ENCODE data around the gene DAZAP1. TPM values are rescaled to one million over a fixed set of nuclear protein-coding genes. Genes with fewer than 3 reads are reported as not detected.

The DAZAP1 gene
- total RNA-seq, 1 donor = 40.9 TPM

- Histone ChIP-seq H2AFZ (ENCODE audit: low read length) (no peak overlapping the region), H3K4me3 (ENCODE audit: insufficient read depth, low read length) (no peak overlapping the region), H3K4me1 (ENCODE audit: insufficient read depth, low read length) (peaks cover 3% of the 10 kb centered on the region), H3K27ac (ENCODE audit: low read depth, low read length) (no peak overlapping the region), H3K9me3 (ENCODE audit: low read depth, low read length) (no peaks in the 10 kb centered on the region), H3K79me2 (ENCODE audit: insufficient read depth, low read length) (no peaks in the 10 kb centered on the region), H3K36me3 (ENCODE audit: insufficient read depth, low read length) (peaks cover 10% of the 10 kb centered on the region), H4K20me1 (ENCODE audit: insufficient read depth, low read length) (peaks cover 5% of the 10 kb centered on the region), H3K27me3 (ENCODE audit: insufficient read depth, low read length) (no peaks in the 10 kb centered on the region), H3K4me2 (ENCODE audit: insufficient read depth, low read length) (no peak overlapping the region)
- DNase-seq (ENCODE audit: insufficient read length, low spot score, missing footprints) = no peak
- TF ChIP-seq CTCF (IDR thresholded peaks at IDR 0.05; ENCODE audit: extremely low read depth, low read depth, low read length) = no peak
These were observed 12.0 kb upstream of the DAZAP1 start for GRCh38 chr19:1395194-1396018.

GRCh38 chr19:1396019-1396767 is 11.2 kb upstream of the DAZAP1 start:
- peaks cover 11% of the 10 kb centered on the region for H3K4me1 ChIP-seq (ENCODE audit: insufficient read depth, low read length)
- H3K4me3 ChIP-seq (ENCODE audit: insufficient read depth, low read length) = no peak overlapping the region
- H4K20me1 ChIP-seq (ENCODE audit: insufficient read depth, low read length) = peaks cover 8% of the 10 kb centered on the region
- no peak overlapping the region for H3K4me2 ChIP-seq (ENCODE audit: insufficient read depth, low read length)
- H3K79me2 ChIP-seq (ENCODE audit: insufficient read depth, low read length) = no peaks in the 10 kb centered on the region
- no peaks in the 10 kb centered on the region for H3K9me3 ChIP-seq (ENCODE audit: low read depth, low read length)
- H3K36me3 ChIP-seq (ENCODE audit: insufficient read depth, low read length) = peaks cover 7% of the 10 kb centered on the region
- H3K27me3 ChIP-seq (ENCODE audit: insufficient read depth, low read length) = no peaks in the 10 kb centered on the region
- TF ChIP-seq CTCF (IDR thresholded peaks at IDR 0.05; ENCODE audit: extremely low read depth, low read depth, low read length) = no peak
- no peak for DNase-seq (ENCODE audit: insufficient read length, low spot score, missing footprints)
- H2AFZ ChIP-seq (ENCODE audit: low read length) = no peak overlapping the region
- no peak overlapping the region for H3K27ac ChIP-seq (ENCODE audit: low read depth, low read length)

- no peak for TF ChIP-seq CTCF (IDR thresholded peaks at IDR 0.05; ENCODE audit: extremely low read depth, low read depth, low read length)
- Histone ChIP-seq H3K36me3 (ENCODE audit: insufficient read depth, low read length) (peaks cover 7% of the 10 kb centered on the region), H3K4me2 (ENCODE audit: insufficient read depth, low read length) (no peak overlapping the region), H3K27ac (ENCODE audit: low read depth, low read length) (no peak overlapping the region), H3K27me3 (ENCODE audit: insufficient read depth, low read length) (no peaks in the 10 kb centered on the region), H4K20me1 (ENCODE audit: insufficient read depth, low read length) (peaks cover 8% of the 10 kb centered on the region), H3K9me3 (ENCODE audit: low read depth, low read length) (no peaks in the 10 kb centered on the region), H3K79me2 (ENCODE audit: insufficient read depth, low read length) (no peaks in the 10 kb centered on the region), H3K4me1 (ENCODE audit: insufficient read depth, low read length) (peaks cover 11% of the 10 kb centered on the region), H2AFZ (ENCODE audit: low read length) (no peak overlapping the region), H3K4me3 (ENCODE audit: insufficient read depth, low read length) (no peak overlapping the region)
- DNase-seq (ENCODE audit: insufficient read length, low spot score, missing footprints) = no peak
These were observed 10.4 kb upstream of the DAZAP1 start for GRCh38 chr19:1396768-1397679.

All from osteoblast (primary cell).